GM12878 (cell line): ENCODE measurements around the gene RNU5B-1. TPM values are rescaled to one million over a fixed set of nuclear protein-coding genes. Genes with fewer than 3 reads are reported as not detected.

ENCODE experiments used
- ATAC-seq: fragments of 200-7000 bp; cut with Tn5 transposase; 3 replicates; pipeline ENCODE4 v1.9.1; 2020; ENCODE audit warnings: mild to moderate bottlenecking, moderate library complexity
- BruUV-seq: library from RNA; stranded (reverse); fragments of 400-500 nt; replicated peaks from 2 replicates; lab custom pipeline; 2021; lab: Mats Ljungman, UMichigan
- CTCF ChIA-PET: fragments of 300-600 bp; sonication (Branson Sonifier 250); formaldehyde crosslinking; extraction: SDS; loops from one replicate; lab custom pipeline; 2021; ENCODE audit warnings: inconsistent platforms; lab: Yijun Ruan, JAX
- POLR2A ChIA-PET: fragments of 350-600 bp; formaldehyde crosslinking; extraction: SDS; loops from one replicate; lab custom pipeline; 2021; ENCODE audit warnings: inconsistent platforms; lab: Charles Lee
- RAD21 ChIA-PET: fragments of 300-600 bp; sonication (Branson Sonifier 250); formaldehyde crosslinking; loops from one replicate; lab custom pipeline; 2023; ENCODE audit warnings: antibody characterized with exemption; ENCODE audit not compliant: unreplicated experiment; lab: Charles Lee
- SMC1A ChIA-PET: fragments of 300-600 bp; sonication (Branson Sonifier 250); formaldehyde crosslinking; loops from one replicate; lab custom pipeline; 2023; ENCODE audit not compliant: unreplicated experiment, uncharacterized antibody; lab: Charles Lee
- DNase-seq: peaks from one replicate; pipeline ENCODE4 v3.0.0-alpha.2; 2011; ENCODE audit warnings: low read depth, low spot score
- FAIRE-seq: peaks from 3 replicates; lab custom pipeline; 2011; peaks lifted over from hg19 to GRCh38; lab: Jason Lieb, UNC
- H2AFZ ChIP-seq: 2 replicates; pipeline ENCODE4 v1.6.0; 2011; ENCODE audit warnings: low read depth, low read length, control low read depth; ENCODE audit not compliant: control insufficient read depth
- H3K27ac ChIP-seq: 2 replicates; pipeline ENCODE4 v1.5.1; 2011; ENCODE audit warnings: control low read depth; ENCODE audit not compliant: control insufficient read depth, insufficient read depth
- H3K27me3 ChIP-seq, 2 experiments: replicated peaks in 1 of 2; 2 replicates each; pipeline versions ENCODE4 v1.6.0 to v1.6.1; 2011; ENCODE audit warnings: low read length in 1 of 2; ENCODE audit not compliant: control insufficient read depth in 2 of 2, insufficient read depth in 2 of 2
- H3K36me3 ChIP-seq, 2 experiments: 2 replicates each; pipeline ENCODE4 v1.5.1; 2011; ENCODE audit warnings: low read length in 1 of 2; ENCODE audit not compliant: control insufficient read depth in 2 of 2, insufficient read depth in 2 of 2
- H3K4me1 ChIP-seq: 2 replicates; pipeline ENCODE4 v1.6.1; 2011; ENCODE audit warnings: mild to moderate bottlenecking, low read length, moderate library complexity, mixed read lengths; ENCODE audit not compliant: control insufficient read depth, insufficient read depth
- H3K4me2 ChIP-seq: 2 replicates; pipeline ENCODE4 v1.6.0; 2011; ENCODE audit warnings: control low read depth; ENCODE audit not compliant: control insufficient read depth, insufficient read depth
- H3K4me3 ChIP-seq: fragments of 200-600 bp; sonication (generic); 2 replicates; pipeline ENCODE4 v1.5.1; 2016
- H3K79me2 ChIP-seq: 2 replicates; pipeline ENCODE4 v1.6.0; 2011; ENCODE audit warnings: low read length; ENCODE audit not compliant: control insufficient read depth, insufficient read depth
- H3K9ac ChIP-seq: 2 replicates; pipeline ENCODE4 v1.8.0; 2011; ENCODE audit warnings: low read length, control low read depth, mixed read lengths; ENCODE audit not compliant: control insufficient read depth, insufficient read depth
- H3K9me3 ChIP-seq: replicated peaks from 3 replicates; pipeline ENCODE4 v1.5.1; 2011; ENCODE audit warnings: mild to moderate bottlenecking, low read length; ENCODE audit not compliant: control insufficient read depth, insufficient read depth
- H4K20me1 ChIP-seq: 2 replicates; pipeline ENCODE4 v1.6.0; 2011; ENCODE audit not compliant: control insufficient read depth, insufficient read depth
- CEBPB ChIP-seq, 2 experiments: fragments of 150-350 bp in 1 of 2; IDR thresholded peaks; 2 replicates each; pipeline ENCODE4 v1.6.1; 2012 to 2014; ENCODE audit warnings: low read depth in 2 of 2, low read length in 2 of 2, borderline replicate concordance in 1 of 2, inconsistent platforms in 1 of 2
- MLLT1 ChIP-seq: fragments of 450-650 bp; IDR thresholded peaks from 2 replicates; pipeline ENCODE4 v1.6.1; 2016; ENCODE audit warnings: mild to moderate bottlenecking
- MTA3 ChIP-seq: IDR thresholded peaks from 2 replicates; pipeline ENCODE4 v1.6.1; 2012; ENCODE audit warnings: low read length, inconsistent platforms, borderline replicate concordance
- NFXL1 ChIP-seq: fragments of 450-650 bp; IDR thresholded peaks from 2 replicates; pipeline ENCODE4 v1.6.1; 2017; ENCODE audit warnings: antibody characterized with exemption, mild to moderate bottlenecking, borderline replicate concordance
- SIX5 ChIP-seq: IDR thresholded peaks from 2 replicates; pipeline ENCODE4 v1.6.1; 2011; ENCODE audit warnings: mild to moderate bottlenecking, low read depth, low read length, moderate library complexity; ENCODE audit not compliant: severe bottlenecking
- SMC3 ChIP-seq: IDR thresholded peaks from 2 replicates; pipeline ENCODE4 v1.6.1; 2011; ENCODE audit warnings: low read length, improper control_type of control experiment, borderline replicate concordance
- USF1 ChIP-seq: IDR thresholded peaks from 2 replicates; pipeline ENCODE4 v1.6.1; 2011; ENCODE audit warnings: borderline replicate concordance, low read depth, mild to moderate bottlenecking, moderate library complexity, mixed read lengths, low read length; ENCODE audit not compliant: insufficient read depth; ENCODE audit errors: extremely low read length
- WGBS: methylation state at CpG from one replicate; pipeline ENCODE4 v1.1.6; 2016; ENCODE audit warnings: low lambda C conversion rate; ENCODE audit not compliant: insufficient replicate concordance, insufficient coverage; ENCODE audit errors: missing lambda C conversion rate; 5-methylcytosine and 5-hydroxymethylcytosine counted together
- in situ Hi-C: fragments of 300-500 bp; cut with MboI; formaldehyde crosslinking; loops from 9 replicates; pipeline ENCODE4 v1.14.3; 2018; ENCODE audit warnings: mixed read lengths
- intact Hi-C: fragments of 100-400 bp; cut with micrococcal nuclease; formaldehyde crosslinking; loops from one replicate; pipeline ENCODE4 v1.14.2; 2022; ENCODE audit not compliant: unreplicated experiment
- polyA plus RNA-seq, 11 experiments: library from polyadenylated mRNA; depleted of rRNA in 4 of 11; unstranded in 6 of 11; stranded (reverse) in 5 of 11; fragments of >200 nt; fragmentation: Nextera tagmentation in 4 of 11; fragmentation: Illumina TruSeq in 1 of 11; extraction: Ambion mirVana in 4 of 11; extraction: Trizol in 1 of 11; gene quantifications; 1 replicate in 1 of 11; 2 replicates in 10 of 11; pipeline versions ENCODE4 v1.2.1 to v1.2.3, GENCODE V29; 2011 to 2016; ENCODE audit warnings: inconsistent platforms in 2 of 11, missing spikeins in 2 of 11, low read depth in 1 of 11
- total RNA-seq, 4 experiments: library from RNA; depleted of rRNA in 3 of 4; stranded (reverse); fragments of >200 nt in 3 of 4; fragmentation: Illumina TruSeq in 1 of 4; extraction: Trizol in 1 of 4; gene quantifications; 2 replicates each; pipeline versions ENCODE4 v1.2.1 to v1.2.3, GENCODE V29; 2013 to 2021
- TF ChIP-seq, protein P1 (sequence below): fragments of 450-650 bp; formaldehyde crosslinking; IDR thresholded peaks from 2 replicates; pipeline ENCODE4 v1.5.0; 2022; ENCODE audit warnings: mild to moderate bottlenecking, missing genetic modification characterization

The RNU5B-1 gene
- total and polyA plus RNA-seq, 10 of the 15 experiments (the other 5 are each of a cell fraction or from before 2014, with no cell fraction given) = 19.1 TPM; not detected in 9

GRCh38 chr15:65260968-65261367 lies 43.5 kb upstream of the RNU5B-1 start:
- H3K9me3 ChIP-seq = no peaks in the 10 kb centered on the region
- 96% methylated on average over 6 of the region's 6 CpGs for WGBS

More at GRCh38 chr15:65260968-65261367, 43.5 kb upstream of the RNU5B-1 start:
- CTCF ChIA-PET = interaction anchor here (1.8 kb wide), 1 partner anchor 10 kb away, joined by 8 read pairs; no protein-coding TSS in a partner anchor
- ATAC-seq (no peak), FAIRE-seq (no peak), DNase-seq (no peak)
- Histone ChIP-seq H3K4me2 (no peak overlapping the region), H3K4me3 (no peak overlapping the region), H3K9ac (no peak overlapping the region), H3K79me2 (no peaks in the 10 kb centered on the region), H3K27ac (no peak overlapping the region), H3K4me1 (no peaks in the 10 kb centered on the region), H3K27me3 (no peaks in the 10 kb centered on the region), H2AFZ (no peak overlapping the region), H3K36me3 (peaks cover 5 to 8% of the 10 kb centered on the region in 2 experiments), H4K20me1 (no peaks in the 10 kb centered on the region)
- SMC1A ChIA-PET = no interaction called here
- intact Hi-C loops = no loop called here
- POLR2A ChIA-PET = no interaction called here
- RAD21 ChIA-PET = no interaction called here
- no TSS peak for BruUV-seq
- in situ Hi-C loops = no loop called here
- TF ChIP-seq, protein P1, sequence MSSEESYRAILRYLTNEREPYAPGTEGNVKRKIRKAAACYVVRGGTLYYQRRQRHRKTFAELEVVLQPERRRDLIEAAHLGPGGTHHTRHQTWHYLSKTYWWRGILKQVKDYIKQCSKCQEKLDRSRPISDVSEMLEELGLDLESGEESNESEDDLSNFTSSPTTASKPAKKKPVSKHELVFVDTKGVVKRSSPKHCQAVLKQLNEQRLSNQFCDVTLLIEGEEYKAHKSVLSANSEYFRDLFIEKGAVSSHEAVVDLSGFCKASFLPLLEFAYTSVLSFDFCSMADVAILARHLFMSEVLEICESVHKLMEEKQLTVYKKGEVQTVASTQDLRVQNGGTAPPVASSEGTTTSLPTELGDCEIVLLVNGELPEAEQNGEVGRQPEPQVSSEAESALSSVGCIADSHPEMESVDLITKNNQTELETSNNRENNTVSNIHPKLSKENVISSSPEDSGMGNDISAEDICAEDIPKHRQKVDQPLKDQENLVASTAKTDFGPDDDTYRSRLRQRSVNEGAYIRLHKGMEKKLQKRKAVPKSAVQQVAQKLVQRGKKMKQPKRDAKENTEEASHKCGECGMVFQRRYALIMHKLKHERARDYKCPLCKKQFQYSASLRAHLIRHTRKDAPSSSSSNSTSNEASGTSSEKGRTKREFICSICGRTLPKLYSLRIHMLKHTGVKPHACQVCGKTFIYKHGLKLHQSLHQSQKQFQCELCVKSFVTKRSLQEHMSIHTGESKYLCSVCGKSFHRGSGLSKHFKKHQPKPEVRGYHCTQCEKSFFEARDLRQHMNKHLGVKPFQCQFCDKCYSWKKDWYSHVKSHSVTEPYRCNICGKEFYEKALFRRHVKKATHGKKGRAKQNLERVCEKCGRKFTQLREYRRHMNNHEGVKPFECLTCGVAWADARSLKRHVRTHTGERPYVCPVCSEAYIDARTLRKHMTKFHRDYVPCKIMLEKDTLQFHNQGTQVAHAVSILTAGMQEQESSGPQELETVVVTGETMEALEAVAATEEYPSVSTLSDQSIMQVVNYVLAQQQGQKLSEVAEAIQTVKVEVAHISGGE = no peak
- TF ChIP-seq MLLT1 (no peak), SIX5 (no peak), NFXL1 (no peak), USF1 (no peak), CEBPB (IDR thresholded peaks at IDR 0.05; ENCODE audit: borderline replicate concordance in 1 of 2, low read depth in 2 of 2, low read length in 2 of 2) (no peak), SMC3 (no peak), MTA3 (no peak)
